ENCODE data around the gene CLBA1.

DNA sequence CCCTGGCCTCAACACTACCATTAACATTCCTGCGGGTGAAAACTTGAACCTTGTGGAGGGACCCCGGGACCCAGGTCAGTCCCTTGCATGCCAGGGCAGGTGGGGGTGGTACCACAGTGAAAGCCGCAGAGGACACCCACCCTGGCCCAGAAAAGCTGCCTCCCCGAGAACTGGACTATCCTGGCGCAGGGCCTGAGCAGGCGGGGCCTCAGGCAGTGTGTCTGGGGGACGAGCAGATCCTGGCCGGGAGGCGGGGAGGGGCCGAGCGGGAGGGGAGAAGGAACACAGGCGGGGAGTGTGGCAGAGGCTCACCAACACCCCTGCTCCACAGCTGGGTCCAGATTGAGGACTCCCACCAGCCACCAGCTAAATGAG, 17.4 kb upstream of the CLBA1 start:
- TF ChIP-seq, protein P1, sequence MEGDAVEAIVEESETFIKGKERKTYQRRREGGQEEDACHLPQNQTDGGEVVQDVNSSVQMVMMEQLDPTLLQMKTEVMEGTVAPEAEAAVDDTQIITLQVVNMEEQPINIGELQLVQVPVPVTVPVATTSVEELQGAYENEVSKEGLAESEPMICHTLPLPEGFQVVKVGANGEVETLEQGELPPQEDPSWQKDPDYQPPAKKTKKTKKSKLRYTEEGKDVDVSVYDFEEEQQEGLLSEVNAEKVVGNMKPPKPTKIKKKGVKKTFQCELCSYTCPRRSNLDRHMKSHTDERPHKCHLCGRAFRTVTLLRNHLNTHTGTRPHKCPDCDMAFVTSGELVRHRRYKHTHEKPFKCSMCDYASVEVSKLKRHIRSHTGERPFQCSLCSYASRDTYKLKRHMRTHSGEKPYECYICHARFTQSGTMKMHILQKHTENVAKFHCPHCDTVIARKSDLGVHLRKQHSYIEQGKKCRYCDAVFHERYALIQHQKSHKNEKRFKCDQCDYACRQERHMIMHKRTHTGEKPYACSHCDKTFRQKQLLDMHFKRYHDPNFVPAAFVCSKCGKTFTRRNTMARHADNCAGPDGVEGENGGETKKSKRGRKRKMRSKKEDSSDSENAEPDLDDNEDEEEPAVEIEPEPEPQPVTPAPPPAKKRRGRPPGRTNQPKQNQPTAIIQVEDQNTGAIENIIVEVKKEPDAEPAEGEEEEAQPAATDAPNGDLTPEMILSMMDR (IDR thresholded peaks at IDR 0.05 in 4 of 5, conservative IDR thresholded peaks at IDR 0.05 in 1 of 5) = no peak
- TF ChIP-seq POLR2A (IDR thresholded peaks at IDR 0.05) = no peak

Data from gastrocnemius medialis (tissue), 4 donors.